K562 (cell line): ENCODE results near the gene NGDN. TPM values are rescaled to one million over a fixed set of nuclear protein-coding genes. Genes with fewer than 3 reads are reported as not detected.
A peak's percentile ranks its signal among the peaks of the same experiment; 100 is the strongest.

Experiments
- ATAC-seq: fragments of 200-7000 bp; cut with Tn5 transposase; 3 replicates; pipeline ENCODE4 v1.9.1; 2020; ENCODE audit warnings: moderate library complexity
- BruUV-seq: library from RNA; stranded (reverse); fragments of 400-500 nt; replicated peaks from 2 replicates; lab custom pipeline; 2021; lab: Mats Ljungman, UMichigan
- CTCF ChIA-PET: fragments of 300-600 bp; formaldehyde crosslinking; extraction: SDS; loops from one replicate; lab custom pipeline; 2021; ENCODE audit warnings: low intra/inter-chr PET ratio; lab: Yijun Ruan, JAX
- POLR2A ChIA-PET: fragments of 300-600, 350-650 bp; sonication (Branson Sonifier 250); formaldehyde crosslinking; extraction: SDS; loops from one replicate; lab custom pipeline; 2021; ENCODE audit warnings: antibody characterized with exemption, inconsistent platforms; lab: Yijun Ruan, JAX
- DNase-seq, 4 experiments: peaks; one replicate each; pipeline versions ENCODE4 v3.0.0 to v3.0.0-alpha.2; 2011 to 2018; ENCODE audit warnings: low spot score in 3 of 4, mixed read lengths in 3 of 4; ENCODE audit errors: extremely low read depth in 1 of 4
- FAIRE-seq: peaks from 2 replicates; lab custom pipeline; 2011; peaks lifted over from hg19 to GRCh38; lab: Jason Lieb, UNC
- H2AFZ ChIP-seq: 2 replicates; pipeline ENCODE4 v1.6.0; 2011; ENCODE audit warnings: low read depth, low read length, control low read depth, inconsistent platforms
- H3K27ac ChIP-seq: fragments of 200-600 bp; 3 replicates; pipeline ENCODE4 v1.8.0; 2011; ENCODE audit warnings: low read depth, mild to moderate bottlenecking, control low read depth, inconsistent platforms, low read length, moderate library complexity, mixed read lengths; ENCODE audit errors: extremely low read depth
- H3K27me3 ChIP-seq, 2 experiments: fragments of 300-600 bp in 1 of 2; 2 replicates in 1 of 2; 3 replicates in 1 of 2; pipeline versions ENCODE4 v1.6.0 to v1.8.0; 2011; ENCODE audit warnings: inconsistent platforms in 2 of 2, low read length in 2 of 2, mild to moderate bottlenecking in 1 of 2, mixed read lengths in 1 of 2, moderate library complexity in 1 of 2; ENCODE audit not compliant: control insufficient read depth in 2 of 2, insufficient read depth in 2 of 2
- H3K36me3 ChIP-seq: fragments of 300-600 bp; 3 replicates; pipeline ENCODE4 v1.8.0; 2011; ENCODE audit warnings: mild to moderate bottlenecking, low read length, inconsistent platforms; ENCODE audit not compliant: control insufficient read depth, insufficient read depth
- H3K4me1 ChIP-seq, 2 experiments: fragments of 200-600 bp in 1 of 2; replicated peaks in 1 of 2; 2 replicates in 1 of 2; 3 replicates in 1 of 2; pipeline versions ENCODE4 v1.5.1 to v1.8.0; 2011; ENCODE audit warnings: inconsistent platforms in 2 of 2, low read length in 2 of 2, mild to moderate bottlenecking in 1 of 2, mixed read lengths in 1 of 2, moderate library complexity in 1 of 2; ENCODE audit not compliant: control insufficient read depth in 2 of 2, insufficient read depth in 2 of 2
- H3K4me2 ChIP-seq: 2 replicates; pipeline ENCODE4 v1.6.1; 2011; ENCODE audit warnings: low read length, control low read depth, inconsistent platforms, mixed read lengths; ENCODE audit not compliant: insufficient read depth
- H3K4me3 ChIP-seq: fragments of 200-600 bp; sonication (generic), shearing (Covaris generic); 2 replicates; pipeline ENCODE4 v1.5.1; 2016; ENCODE audit warnings: control low read depth, inconsistent platforms
- H3K79me2 ChIP-seq: fragments of 200-600 bp; 3 replicates; pipeline ENCODE4 v1.8.0; 2011; ENCODE audit warnings: low read length, inconsistent platforms; ENCODE audit not compliant: control insufficient read depth, insufficient read depth
- H3K9ac ChIP-seq, 2 experiments: 2 replicates each; pipeline versions ENCODE4 v1.6.0 to v1.6.1; 2011; ENCODE audit warnings: low read depth in 2 of 2, low read length in 2 of 2, control low read depth in 1 of 2, inconsistent platforms in 1 of 2, mild to moderate bottlenecking in 1 of 2, mixed read lengths in 1 of 2; ENCODE audit not compliant: insufficient read depth in 1 of 2
- H3K9me1 ChIP-seq: one replicate; pipeline ENCODE4 v1.6.0; 2011; ENCODE audit warnings: inconsistent platforms, mild to moderate bottlenecking, low read length, moderate library complexity; ENCODE audit not compliant: control insufficient read depth, insufficient read depth
- H3K9me3 ChIP-seq: replicated peaks from 2 replicates; pipeline ENCODE4 v1.5.1; 2011; ENCODE audit warnings: low read depth, low read length, inconsistent platforms; ENCODE audit not compliant: control insufficient read depth, insufficient read depth
- H4K20me1 ChIP-seq: replicated peaks from 2 replicates; pipeline ENCODE4 v1.6.1; 2011; ENCODE audit warnings: low read length, inconsistent platforms, mixed read lengths; ENCODE audit not compliant: control insufficient read depth, insufficient read depth
- BACH1 ChIP-seq: fragments of 200-800 bp; sonication (Bioruptor generic); IDR thresholded peaks from 2 replicates; pipeline ENCODE4 v1.6.1; 2016; ENCODE audit warnings: missing genetic modification characterization, missing compliant biosample characterization
- HSF4 ChIP-seq: fragments of 250-450 bp; sonication (Bioruptor Pico); IDR thresholded peaks from 2 replicates; pipeline ENCODE4 v2.1.2; 2022; ENCODE audit warnings: mild to moderate bottlenecking, moderate library complexity, borderline replicate concordance
- ZKSCAN1 ChIP-seq: fragments of 150-350 bp; IDR thresholded peaks from 2 replicates; pipeline ENCODE4 v1.6.1; 2016; ENCODE audit warnings: low read depth, low read length
- WGBS: fragments of 100-300 bp; shearing (Covaris generic); methylation state at CpG from one replicate; pipeline ENCODE4 v1.1.6; 2016; ENCODE audit warnings: low coverage, mixed read lengths; ENCODE audit not compliant: insufficient coverage; ENCODE audit errors: missing lambda C conversion rate; 5-methylcytosine and 5-hydroxymethylcytosine counted together
- in situ Hi-C: fragments of 300-500 bp; cut with MboI; formaldehyde crosslinking; loops from 4 replicates; pipeline ENCODE4 v1.15.0; 2018; ENCODE audit warnings: inconsistent platforms, mixed read lengths
- intact Hi-C: fragments of 100-400 bp; cut with micrococcal nuclease; formaldehyde crosslinking; loops from 2 replicates; pipeline ENCODE4 v1.14.2; 2022
- polyA plus RNA-seq, 8 experiments: library from polyadenylated mRNA; depleted of rRNA in 4 of 8; stranded (reverse) in 5 of 8; unstranded in 3 of 8; fragments of >200 nt; fragmentation: Nextera tagmentation in 2 of 8; fragmentation: Illumina TruSeq in 1 of 8; extraction: Ambion mirVana in 2 of 8; extraction: Trizol in 1 of 8; gene quantifications; 2 replicates each; pipeline versions ENCODE4 v1.2.1 to v1.2.3, GENCODE V29; 2011 to 2014; ENCODE audit warnings: inconsistent platforms in 1 of 8, missing spikeins in 1 of 8
- total RNA-seq, 7 experiments: library from RNA; depleted of rRNA in 6 of 7; stranded (reverse); fragments of >200 nt in 6 of 7; fragmentation: Illumina TruSeq in 2 of 7; extraction: Trizol in 2 of 7; gene quantifications; 2 replicates each; pipeline versions ENCODE4 v1.2.1 to v1.2.3, GENCODE V29; 2011 to 2021; ENCODE audit warnings: low replicate concordance in 1 of 7

Gene NGDN
- total and polyA plus RNA-seq, 9 of the 15 experiments (the other 6 are each of a cell fraction or from before 2014, with no cell fraction given): 42.9 to 195 (median 74.9) TPM

DNA sequence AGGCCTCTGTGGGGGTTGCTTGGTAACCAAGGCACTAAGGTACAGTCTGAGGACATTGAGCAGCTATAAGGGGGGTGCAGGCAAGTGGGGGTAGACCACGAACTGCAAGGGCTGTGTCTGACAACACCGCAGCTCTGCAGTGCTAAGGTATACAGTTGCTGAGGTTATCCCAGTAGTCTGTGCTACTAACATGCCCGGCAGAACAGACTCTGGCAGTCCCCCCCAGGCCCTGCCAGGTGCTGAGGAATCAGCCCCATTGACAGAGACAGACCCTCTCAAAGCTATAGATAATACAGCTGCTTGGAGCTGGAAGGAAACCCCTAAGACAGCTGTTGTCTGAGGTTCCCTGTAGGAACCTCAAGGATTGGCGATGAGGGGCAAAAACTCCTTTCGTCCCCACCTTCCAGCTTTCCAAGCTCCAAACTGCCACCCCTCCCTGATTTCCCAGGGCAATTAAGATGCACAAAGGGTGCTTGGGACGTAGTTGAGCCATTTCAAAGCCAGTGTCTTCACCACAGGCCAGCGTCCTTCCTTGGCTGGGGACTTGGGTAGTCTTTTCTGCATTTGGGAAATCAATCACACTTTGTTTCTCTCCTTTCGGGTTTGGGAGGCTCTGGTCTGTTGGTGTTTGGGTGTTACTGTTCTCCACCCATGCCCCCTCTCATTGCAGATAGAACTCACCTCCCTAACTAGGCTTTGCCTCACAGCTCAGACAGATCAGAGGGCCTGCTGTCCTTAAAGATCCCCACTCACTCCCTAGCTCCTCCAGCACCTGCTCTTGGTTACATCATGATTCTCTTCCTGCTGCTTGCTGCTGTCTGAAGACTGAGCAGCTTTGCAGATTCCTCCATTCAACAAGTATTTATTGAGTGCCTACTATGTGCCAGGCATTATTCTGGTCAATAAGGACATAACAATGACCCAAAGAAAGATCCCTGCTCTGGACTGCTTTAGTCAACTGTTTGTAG, 32.1 kb upstream of the NGDN start:
- ATAC-seq: peak; percentile 56

More for the DNA sequence above, 32.1 kb upstream of the NGDN start:
- DNase-seq (no peak), FAIRE-seq (no peak)
- no TSS peak for BruUV-seq
- intact Hi-C loops (no loop called here), in situ Hi-C loops (no loop called here)
- Histone ChIP-seq H2AFZ (peak overlapping the region; percentile 82), H3K36me3 (no peaks in the 10 kb centered on the region), H3K9me3 (no peaks in the 10 kb centered on the region), H3K4me1 (peaks cover 26 to 44% of the 10 kb centered on the region in 2 experiments; a peak in 4 of 5 replicates), H3K79me2 (no peaks in the 10 kb centered on the region), H3K9me1 (no peaks in the 10 kb centered on the region), H4K20me1 (no peaks in the 10 kb centered on the region), H3K4me3 (no peak overlapping the region), H3K27me3 (peaks cover 0 to 9% of the 10 kb centered on the region in 2 experiments; a peak in 2 of 5 replicates), H3K27ac (peak overlapping the region; percentile 62), H3K9ac (peak overlapping the region in 1 of 2 experiments; percentile 12; a peak in 2 of 4 replicates), H3K4me2 (peak overlapping the region; percentile 58)
- ChIA-PET CTCF (no interaction called here), POLR2A (interaction anchor here (0.6 to 1.1 kb wide), 4 partner anchors 14 to 232 kb away, joined by 3 to 4 read pairs (median 4); no protein-coding TSS in a partner anchor)
- 51% methylated on average over 7 of the region's 8 CpGs for WGBS
- TF ChIP-seq ZKSCAN1 (peak; percentile 72), BACH1 (tag) (0 out of 2 replicates have a peak, but pooled peaks have one; percentile 15), HSF4 (CRISPR knock-in tag) (no peak)
